ENCODE data around the gene FBXO11.

- TF ChIP-seq CTCF (conservative IDR thresholded peaks at IDR 0.05 in 1 of 2, IDR thresholded peaks at IDR 0.05 in 1 of 2; ENCODE audit: low read depth in 1 of 2, low read length in 2 of 2) (no peak), EZH2 (IDR thresholded peaks at IDR 0.05; ENCODE audit: low read length, missing control alignments) (no peak)
Measured at GRCh38 chr2:47888581-47889280, 17.6 kb downstream of the FBXO11 start.

Measured in fibroblast of lung (primary cell).